SJCRH30 (cell line): ENCODE measurements around the gene LHFPL3. TPM values are rescaled to one million over a fixed set of nuclear protein-coding genes. Genes with fewer than 3 reads are reported as not detected.

Experiments
- DNase-seq, 2 experiments: peaks; one replicate each; pipeline ENCODE4 v3.0.0-alpha.2; 2015 to 2020
- H3K27ac ChIP-seq: fragments of 250-450 bp; sonication (Bioruptor Pico); 2 replicates; pipeline ENCODE4 v1.5.1; 2020; ENCODE audit warnings: mild to moderate bottlenecking, moderate library complexity
- H3K27me3 ChIP-seq: fragments of 250-450 bp; sonication (Bioruptor Pico); 2 replicates; pipeline ENCODE4 v1.5.1; 2020; ENCODE audit warnings: mild to moderate bottlenecking, moderate library complexity
- H3K36me3 ChIP-seq: fragments of 250-450 bp; sonication (Bioruptor Pico); 2 replicates; pipeline ENCODE4 v1.5.1; 2020; ENCODE audit warnings: mild to moderate bottlenecking, moderate library complexity
- H3K4me1 ChIP-seq: fragments of 250-450 bp; sonication (Bioruptor Pico); 2 replicates; pipeline ENCODE4 v1.5.1; 2020; ENCODE audit warnings: mild to moderate bottlenecking, moderate library complexity
- H3K4me3 ChIP-seq: fragments of 250-450 bp; sonication (Bioruptor Pico); 2 replicates; pipeline ENCODE4 v1.5.1; 2020; ENCODE audit warnings: mild to moderate bottlenecking, moderate library complexity
- H3K9me3 ChIP-seq: fragments of 250-450 bp; sonication (Bioruptor Pico); replicated peaks from 2 replicates; pipeline ENCODE4 v1.5.1; 2020; ENCODE audit warnings: mild to moderate bottlenecking, moderate library complexity
- total RNA-seq: library from RNA; depleted of rRNA; stranded (reverse); fragments of >200 nt; shearing (Covaris generic); gene quantifications from 2 replicates; pipeline ENCODE4 v1.2.3, GENCODE V29; 2014

The LHFPL3 gene
- total RNA-seq, 1 experiment from 2014 or later = 0.22 TPM

DNA sequence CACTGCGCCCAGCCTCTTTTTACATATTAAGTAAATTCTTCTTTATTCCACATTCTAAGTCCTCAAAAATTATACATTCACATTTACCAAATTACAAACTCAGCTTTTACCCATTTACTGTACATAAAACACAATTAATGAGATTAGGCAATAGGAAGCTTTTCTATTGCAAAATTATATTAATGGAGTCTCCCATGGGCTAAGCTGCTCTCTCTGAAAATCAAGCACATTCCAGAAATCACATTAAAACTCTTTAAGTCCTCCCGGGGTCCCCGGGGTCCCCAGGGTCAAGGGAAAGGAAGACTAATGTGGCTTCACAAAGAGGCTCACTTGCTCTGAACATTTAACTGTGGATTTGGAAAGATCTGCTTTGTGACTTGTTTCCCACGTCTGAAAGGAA is 558.2 kb downstream of the LHFPL3 start:
- no peak overlapping the region for H3K27ac ChIP-seq
- no peak overlapping the region for H3K4me3 ChIP-seq
- DNase-seq = no peak
- no peaks in the 10 kb centered on the region for H3K36me3 ChIP-seq
- H3K27me3 ChIP-seq = no peaks in the 10 kb centered on the region
- H3K9me3 ChIP-seq = no peaks in the 10 kb centered on the region
- H3K4me1 ChIP-seq = no peaks in the 10 kb centered on the region

DNA sequence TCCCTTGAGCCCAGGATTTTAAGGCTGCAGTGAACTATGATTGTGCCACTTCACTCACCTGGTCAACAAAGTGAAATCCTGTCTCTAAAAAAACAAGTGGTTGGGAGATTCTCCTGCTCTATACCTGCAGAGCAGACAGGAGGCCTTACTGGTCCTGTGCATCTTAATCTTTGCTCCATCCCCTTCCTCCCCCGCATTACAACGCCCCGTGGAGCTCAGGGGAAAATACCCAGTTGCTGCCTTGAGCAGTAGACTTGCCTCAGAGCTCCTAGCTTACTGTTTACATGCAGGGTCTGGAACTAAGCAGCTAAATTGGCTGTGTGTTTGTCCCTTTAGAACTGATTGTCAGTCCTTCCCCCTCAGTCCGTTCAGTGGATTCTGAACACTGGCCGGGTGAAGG is 561.8 kb downstream of the LHFPL3 start:
- H3K4me1 ChIP-seq = no peaks in the 10 kb centered on the region
- H3K36me3 ChIP-seq = no peaks in the 10 kb centered on the region
- H3K9me3 ChIP-seq = no peaks in the 10 kb centered on the region
- H3K4me3 ChIP-seq = no peak overlapping the region
- H3K27me3 ChIP-seq = no peaks in the 10 kb centered on the region
- DNase-seq = no peak
- no peak overlapping the region for H3K27ac ChIP-seq

DNA sequence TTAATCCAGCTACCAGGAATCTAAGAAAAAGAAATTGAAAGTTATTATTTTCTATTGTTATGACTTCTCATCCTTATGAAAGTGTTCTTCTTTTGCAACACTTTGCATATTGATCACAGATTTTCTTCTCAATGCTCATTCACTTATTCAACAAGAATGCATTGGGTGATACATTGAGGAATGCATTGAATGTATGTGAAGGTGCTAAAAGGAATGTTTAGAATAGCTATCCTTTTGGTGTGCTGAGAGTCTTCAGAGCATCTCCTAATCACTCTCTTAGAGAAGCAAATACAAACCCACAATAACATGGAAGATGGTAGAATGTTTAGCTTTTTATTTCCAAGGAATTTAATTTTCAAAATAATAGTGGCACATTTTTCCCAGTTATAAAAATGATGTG is 563.5 kb downstream of the LHFPL3 start:
- no peak for DNase-seq
- H3K27ac ChIP-seq = no peak overlapping the region
- H3K9me3 ChIP-seq = no peaks in the 10 kb centered on the region

DNA sequence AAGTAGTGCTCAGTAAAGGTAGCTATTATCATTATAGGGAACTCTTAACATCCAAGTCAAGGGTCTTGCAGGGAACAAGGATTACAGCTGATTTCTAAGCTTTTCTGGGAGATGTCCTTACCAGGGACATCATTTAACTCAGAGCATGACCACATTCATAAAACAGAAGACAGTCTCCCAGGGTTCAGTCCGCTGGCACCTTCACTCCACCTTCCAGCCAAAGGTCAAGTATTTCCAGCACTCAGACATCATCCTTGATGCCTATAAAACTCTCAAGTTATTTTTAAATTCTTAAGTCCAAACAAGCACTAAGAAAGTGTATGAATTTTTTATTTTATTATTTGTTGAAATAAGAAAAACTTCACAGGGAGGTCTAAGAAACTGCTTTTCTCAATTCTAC is 565.9 kb downstream of the LHFPL3 start:
- Histone ChIP-seq H3K4me3 (no peak overlapping the region), H3K9me3 (no peaks in the 10 kb centered on the region), H3K36me3 (no peaks in the 10 kb centered on the region), H3K27me3 (no peaks in the 10 kb centered on the region), H3K27ac (no peak overlapping the region), H3K4me1 (no peaks in the 10 kb centered on the region)
- DNase-seq = no peak

More for the DNA sequence above, 563.5 kb downstream of the LHFPL3 start:
- H3K4me1 ChIP-seq = no peaks in the 10 kb centered on the region
- no peaks in the 10 kb centered on the region for H3K27me3 ChIP-seq
- no peak overlapping the region for H3K4me3 ChIP-seq
- H3K36me3 ChIP-seq = no peaks in the 10 kb centered on the region

DNA sequence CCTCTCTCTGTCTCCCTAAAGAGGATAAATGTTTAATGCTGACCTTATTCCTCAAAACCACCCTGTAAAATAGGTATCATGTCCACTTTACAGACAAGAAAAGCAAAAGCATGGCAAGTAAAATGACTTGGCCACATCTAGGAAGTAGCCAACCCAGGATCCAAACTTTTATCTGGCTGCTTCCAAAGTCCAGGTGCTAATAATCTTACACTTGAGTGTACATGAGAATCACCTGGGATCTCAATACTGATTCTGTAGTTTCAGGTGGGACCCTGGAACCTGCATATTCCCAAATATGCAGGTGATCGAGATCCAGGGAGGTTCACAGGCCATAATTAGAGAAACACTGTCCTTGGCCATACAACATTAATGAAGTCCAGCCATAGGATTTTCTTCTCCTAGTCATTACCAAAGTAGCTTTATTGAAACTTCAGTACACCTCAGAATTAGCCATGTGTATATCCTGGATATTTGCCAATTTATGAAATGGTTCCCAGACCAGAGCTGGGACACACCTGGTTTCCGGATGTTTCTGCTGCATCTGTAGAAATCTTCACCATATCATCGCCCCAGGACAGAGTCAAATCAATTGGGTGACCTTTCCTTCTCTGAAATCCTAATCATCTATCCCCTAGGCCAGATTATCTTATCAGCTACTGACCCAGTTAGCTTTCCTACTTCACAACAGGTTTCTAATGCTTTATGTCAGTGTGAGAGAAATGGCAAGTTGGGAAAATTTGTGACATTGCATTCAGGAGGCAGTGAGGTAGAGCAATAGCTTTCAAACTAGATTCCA is 566.5 kb downstream of the LHFPL3 start:
- Histone ChIP-seq H3K4me3 (no peak overlapping the region), H3K36me3 (no peaks in the 10 kb centered on the region), H3K27ac (no peak overlapping the region), H3K27me3 (no peaks in the 10 kb centered on the region), H3K9me3 (no peaks in the 10 kb centered on the region), H3K4me1 (no peaks in the 10 kb centered on the region)
- no peak for DNase-seq

DNA sequence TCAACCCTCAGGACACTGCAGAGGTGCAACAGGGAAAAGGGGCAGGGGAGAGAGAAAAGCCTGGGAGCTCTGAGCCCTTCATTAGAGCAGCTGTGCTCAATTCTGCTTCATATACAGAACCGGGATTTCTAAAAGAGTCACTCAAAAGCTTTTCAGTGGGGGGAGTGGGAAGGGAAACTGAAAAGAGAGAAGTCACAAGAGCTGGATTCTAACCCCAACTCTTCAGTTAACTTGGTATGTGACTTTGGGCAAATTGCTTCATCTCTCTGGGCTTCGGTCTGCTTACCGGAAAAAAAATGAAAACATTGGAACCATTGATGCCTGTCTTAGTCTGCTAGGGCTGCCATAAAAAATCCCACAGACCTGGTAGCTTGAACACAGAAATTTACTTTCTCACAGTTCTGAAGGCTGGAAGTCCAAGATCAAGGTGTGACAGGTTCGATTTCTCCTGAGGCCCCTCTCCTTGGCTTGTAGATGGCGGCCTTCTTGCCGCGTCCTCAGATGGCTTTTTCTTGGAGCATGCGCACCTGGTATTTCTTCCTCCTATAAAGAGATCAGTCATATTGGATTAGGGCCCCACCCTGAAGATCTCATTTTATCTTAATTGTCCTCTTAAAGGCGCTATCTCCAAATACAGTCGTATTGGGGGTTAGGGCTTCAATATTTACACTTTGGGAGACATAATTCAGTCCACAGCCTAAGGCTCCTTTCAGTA is 567.3 kb downstream of the LHFPL3 start:
- no peaks in the 10 kb centered on the region for H3K9me3 ChIP-seq
- H3K4me3 ChIP-seq = no peak overlapping the region
- H3K36me3 ChIP-seq = no peaks in the 10 kb centered on the region
- H3K4me1 ChIP-seq = no peaks in the 10 kb centered on the region
- H3K27me3 ChIP-seq = no peaks in the 10 kb centered on the region
- no peak overlapping the region for H3K27ac ChIP-seq
- no peak for DNase-seq

DNA sequence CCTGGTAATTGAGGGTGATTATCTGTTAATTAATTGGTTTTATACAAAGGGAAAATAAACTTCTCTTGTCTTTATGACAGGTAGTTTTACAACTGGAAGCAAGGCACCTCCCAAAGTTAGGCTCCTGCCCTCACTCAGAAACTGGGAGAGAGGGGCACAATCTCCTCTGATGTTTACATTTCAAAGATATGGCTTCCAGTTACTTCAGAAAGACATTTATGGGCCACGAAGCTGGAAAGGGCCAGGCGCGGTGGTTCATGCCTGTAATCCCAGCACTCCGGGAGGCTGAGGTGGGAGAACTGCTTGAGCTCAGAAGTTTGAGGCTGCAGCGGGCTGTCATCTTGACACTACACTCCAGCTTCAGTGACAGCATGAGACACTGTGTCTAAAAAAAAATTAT is 570.0 kb downstream of the LHFPL3 start:
- no peaks in the 10 kb centered on the region for H3K36me3 ChIP-seq
- H3K9me3 ChIP-seq = no peaks in the 10 kb centered on the region
- H3K4me1 ChIP-seq = no peaks in the 10 kb centered on the region
- no peak overlapping the region for H3K27ac ChIP-seq
- DNase-seq = no peak
- H3K27me3 ChIP-seq = no peaks in the 10 kb centered on the region
- no peak overlapping the region for H3K4me3 ChIP-seq

DNA sequence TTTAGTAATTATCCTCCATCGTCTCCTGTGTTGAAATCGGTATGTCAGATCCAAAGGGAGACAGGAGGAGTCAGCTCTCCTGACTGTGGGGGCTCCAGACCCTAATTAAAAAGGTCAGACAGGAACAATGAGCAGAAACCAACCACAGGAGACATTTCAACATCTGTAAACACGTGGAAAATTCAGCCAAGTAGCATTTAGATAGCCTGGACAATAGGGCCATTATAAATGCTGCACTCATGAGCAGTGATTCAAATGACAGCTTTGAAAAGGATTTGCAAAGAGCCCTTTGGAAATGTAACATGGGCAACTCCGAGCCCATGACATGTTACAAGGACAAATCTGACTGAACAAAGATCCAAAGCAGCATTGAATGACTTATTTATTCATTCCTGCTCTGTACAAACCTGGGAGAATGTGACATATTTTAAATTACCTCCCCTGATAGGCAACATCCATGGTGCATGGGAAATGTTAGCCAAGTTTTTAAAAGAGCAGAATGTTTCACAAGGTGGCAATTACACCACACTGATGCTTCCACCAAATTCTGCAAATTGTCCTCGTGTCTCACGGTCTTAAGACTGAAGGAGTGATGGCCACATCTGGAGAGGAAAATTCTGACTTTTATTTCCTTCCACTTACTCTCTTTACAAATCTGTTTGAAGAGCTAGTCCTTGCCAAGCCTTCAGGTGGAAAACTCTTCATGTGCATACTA is 572.3 kb downstream of the LHFPL3 start:
- no peaks in the 10 kb centered on the region for H3K27me3 ChIP-seq
- H3K4me1 ChIP-seq = no peaks in the 10 kb centered on the region

DNA sequence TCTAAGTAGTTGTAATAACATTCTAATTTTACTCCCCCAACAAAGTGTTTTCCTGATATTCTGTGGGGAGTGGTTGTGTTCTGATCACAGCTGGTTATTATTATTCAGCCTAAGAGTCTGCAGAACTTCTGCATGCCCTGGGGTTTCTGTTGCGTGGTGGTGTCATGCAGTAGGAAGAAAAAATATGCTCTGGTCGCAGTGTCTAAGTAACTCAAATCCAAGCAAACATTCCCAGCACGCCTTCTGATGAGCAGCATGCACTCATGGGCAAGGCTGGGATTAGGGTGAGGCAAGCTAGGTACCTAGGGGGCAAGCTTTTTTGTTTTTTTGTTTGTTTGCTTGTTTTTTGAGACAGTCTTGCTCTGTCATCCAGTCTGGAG is 572.8 kb downstream of the LHFPL3 start:
- H3K27ac ChIP-seq = no peak overlapping the region
- H3K4me1 ChIP-seq = no peaks in the 10 kb centered on the region
- no peak overlapping the region for H3K4me3 ChIP-seq
- H3K27me3 ChIP-seq = peaks cover 2% of the 10 kb centered on the region; the same call in 1 of the 2 replicates
- H3K36me3 ChIP-seq = no peaks in the 10 kb centered on the region
- no peak for DNase-seq
- H3K9me3 ChIP-seq = no peaks in the 10 kb centered on the region

More for the DNA sequence above, 572.3 kb downstream of the LHFPL3 start:
- Histone ChIP-seq H3K4me3 (no peak overlapping the region), H3K36me3 (no peaks in the 10 kb centered on the region), H3K9me3 (no peaks in the 10 kb centered on the region), H3K27ac (no peak overlapping the region)
- no peak for DNase-seq

DNA sequence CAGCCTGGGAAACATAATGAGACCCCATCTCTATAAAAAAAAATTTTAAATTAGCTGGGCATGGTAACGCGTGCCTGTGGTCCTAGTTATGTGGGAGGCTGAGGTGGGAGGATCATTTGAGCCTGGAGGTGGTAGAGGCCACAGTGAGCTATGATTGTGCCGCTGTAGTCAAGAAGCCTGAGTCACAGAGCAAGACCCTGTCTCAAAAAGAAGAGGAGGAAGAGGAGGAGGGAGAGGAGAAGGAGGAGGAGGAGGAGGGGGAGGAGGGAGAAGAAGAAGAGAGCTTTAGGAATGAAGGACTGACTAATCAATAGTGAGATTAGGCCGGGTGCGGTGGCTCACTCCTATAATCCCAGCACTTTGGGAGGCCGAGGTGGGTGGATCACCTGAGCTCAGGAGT is 573.8 kb downstream of the LHFPL3 start:
- peaks cover 2% of the 10 kb centered on the region; the same call in 1 of the 2 replicates for H3K27me3 ChIP-seq
- H3K9me3 ChIP-seq = no peaks in the 10 kb centered on the region
- no peaks in the 10 kb centered on the region for H3K36me3 ChIP-seq
- no peak overlapping the region for H3K4me3 ChIP-seq
- no peaks in the 10 kb centered on the region for H3K4me1 ChIP-seq
- no peak for DNase-seq
- H3K27ac ChIP-seq = no peak overlapping the region

DNA sequence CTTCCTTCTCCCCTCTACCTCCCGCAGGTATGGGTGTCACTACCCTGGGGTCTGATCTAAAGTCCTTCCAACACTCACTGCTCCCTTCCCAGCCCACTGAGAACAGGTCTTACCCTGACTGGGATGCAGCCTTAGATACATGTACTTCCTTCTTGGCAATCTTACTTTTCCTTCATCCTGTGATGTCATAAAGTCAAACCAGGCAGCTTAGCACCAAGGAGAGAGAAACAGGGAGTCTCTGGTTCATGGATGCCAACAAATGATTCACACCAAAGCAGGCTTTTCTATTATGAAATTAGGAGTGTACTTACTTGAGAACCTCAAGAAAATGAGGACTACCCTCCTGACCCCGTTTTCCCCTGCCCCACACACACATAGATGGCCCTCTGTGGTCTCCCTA is 574.6 kb downstream of the LHFPL3 start:
- Histone ChIP-seq H3K4me1 (no peaks in the 10 kb centered on the region), H3K36me3 (no peaks in the 10 kb centered on the region), H3K9me3 (no peaks in the 10 kb centered on the region), H3K4me3 (no peak overlapping the region), H3K27me3 (peaks cover 6% of the 10 kb centered on the region; the same call in 1 of the 2 replicates), H3K27ac (no peak overlapping the region)
- no peak for DNase-seq

DNA sequence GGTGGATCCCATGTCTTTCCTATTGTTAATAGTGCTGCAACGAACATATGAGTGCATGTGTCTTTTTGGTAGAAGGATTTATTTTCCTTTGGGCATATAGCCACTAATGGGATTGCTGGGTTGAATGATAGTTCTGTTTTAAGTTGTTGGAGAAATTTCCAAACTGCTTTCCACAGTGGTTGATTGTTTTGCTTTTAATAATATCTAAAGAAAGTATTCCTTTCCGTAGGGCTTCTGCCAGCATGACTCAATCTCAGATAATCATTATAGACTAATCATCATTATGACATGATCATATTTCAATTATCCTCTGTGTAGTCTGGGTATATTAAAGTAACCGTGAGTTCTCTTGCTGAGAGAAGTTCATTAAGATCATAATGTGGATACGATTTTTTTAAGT is 575.4 kb downstream of the LHFPL3 start:
- no peak for DNase-seq
- Histone ChIP-seq H3K27me3 (peaks cover 6% of the 10 kb centered on the region; the same call in 1 of the 2 replicates), H3K4me1 (peaks cover 2% of the 10 kb centered on the region; the same call in 1 of the 2 replicates), H3K4me3 (no peak overlapping the region), H3K27ac (no peak overlapping the region), H3K9me3 (no peaks in the 10 kb centered on the region), H3K36me3 (no peaks in the 10 kb centered on the region)

DNA sequence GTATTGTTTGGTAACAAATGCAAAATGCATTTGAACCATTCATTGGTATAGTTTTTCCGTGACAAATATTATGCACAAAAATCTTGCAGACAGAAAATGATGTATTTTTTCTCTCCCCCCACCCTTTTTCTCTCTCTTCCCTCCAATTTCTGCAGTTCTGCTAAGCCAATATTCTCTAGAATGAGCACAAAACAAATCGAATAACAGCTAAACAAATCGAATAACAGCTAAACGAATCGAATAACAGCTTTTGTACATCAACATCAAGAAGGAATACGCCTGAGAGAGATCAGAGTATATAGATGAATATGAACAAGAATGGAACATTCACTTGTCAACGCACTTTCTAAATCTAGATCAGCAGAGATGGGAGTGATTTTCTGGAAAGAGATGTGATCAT is 577.6 kb downstream of the LHFPL3 start:
- Histone ChIP-seq H3K4me3 (no peak overlapping the region), H3K9me3 (no peaks in the 10 kb centered on the region), H3K4me1 (peaks cover 2% of the 10 kb centered on the region; the same call in 1 of the 2 replicates), H3K27ac (no peak overlapping the region), H3K27me3 (peaks cover 6% of the 10 kb centered on the region; the same call in 1 of the 2 replicates), H3K36me3 (no peaks in the 10 kb centered on the region)
- no peak for DNase-seq

DNA sequence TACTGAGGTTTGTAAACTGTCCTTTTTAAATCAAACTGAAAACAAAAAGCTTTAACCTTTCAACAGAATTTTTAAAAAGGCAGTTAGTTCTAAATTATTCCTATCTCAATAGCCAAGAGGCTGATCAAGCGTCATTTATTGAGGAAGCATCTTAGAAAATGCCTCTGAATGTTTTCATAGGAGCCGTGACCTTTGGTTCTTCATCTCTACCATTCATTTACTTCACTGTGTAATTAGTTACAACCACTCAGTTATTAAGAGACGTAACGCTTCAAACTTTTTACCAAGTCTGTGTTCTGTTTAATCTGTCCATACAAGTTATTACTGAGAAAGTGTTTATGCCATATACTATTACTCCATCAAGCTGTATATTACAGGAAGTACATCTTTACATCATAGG is 578.2 kb downstream of the LHFPL3 start:
- DNase-seq = no peak
- H3K36me3 ChIP-seq = no peaks in the 10 kb centered on the region
- no peak overlapping the region for H3K4me3 ChIP-seq
- H3K9me3 ChIP-seq = no peaks in the 10 kb centered on the region
- no peak overlapping the region for H3K27ac ChIP-seq
- peaks cover 2% of the 10 kb centered on the region; the same call in 1 of the 2 replicates for H3K4me1 ChIP-seq
- peaks cover 6% of the 10 kb centered on the region; the same call in 1 of the 2 replicates for H3K27me3 ChIP-seq

DNA sequence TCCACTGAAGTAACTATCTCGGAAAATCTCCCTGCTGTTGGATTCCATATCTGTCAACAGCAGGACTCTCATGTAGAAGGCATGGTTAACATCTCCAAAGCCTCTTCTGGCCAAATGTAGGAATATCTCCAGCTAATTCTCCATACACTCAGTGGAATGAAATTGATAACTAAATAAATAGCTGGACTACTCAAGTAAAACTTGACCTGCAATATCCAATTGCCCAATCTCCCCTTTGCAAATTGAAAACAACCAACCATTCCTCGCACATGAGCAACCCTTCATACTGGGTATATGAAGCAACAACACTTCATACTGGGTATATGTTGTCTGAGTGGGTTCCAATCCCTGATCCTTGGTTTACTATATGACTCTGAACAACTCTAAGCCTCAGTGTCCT is 580.2 kb downstream of the LHFPL3 start:
- Histone ChIP-seq H3K27ac (no peak overlapping the region), H3K4me3 (no peak overlapping the region), H3K9me3 (no peaks in the 10 kb centered on the region), H3K36me3 (no peaks in the 10 kb centered on the region), H3K27me3 (peaks cover 6% of the 10 kb centered on the region; the same call in 1 of the 2 replicates), H3K4me1 (peaks cover 2% of the 10 kb centered on the region; the same call in 1 of the 2 replicates)
- no peak for DNase-seq
